Ascending aorta (tissue), 2 donors: ENCODE measurements around the gene PRRC2C. TPM values are rescaled to one million over a fixed set of nuclear protein-coding genes. Genes with fewer than 3 reads are reported as not detected.
"Not testable (repeated sequence)": the region's sequence is repeated elsewhere in the genome, so short reads cannot be mapped to it uniquely, and the experiment has no call there.

ENCODE experiments used
- DNase-seq, 2 donors: peaks; one replicate each; pipeline ENCODE4 v3.0.0-alpha.2; 2019; ENCODE audit warnings: low spot score in 2 of 2
- H3K27ac ChIP-seq, 2 donors: fragments of 200-600 bp; sonication (generic); one replicate each; pipeline ENCODE4 v1.5.1; 2016 to 2017; ENCODE audit warnings: mild to moderate bottlenecking in 1 of 2
- H3K27me3 ChIP-seq: fragments of 200-600 bp; sonication (generic); one replicate; pipeline ENCODE4 v1.5.1; 2017
- H3K36me3 ChIP-seq, 2 donors: fragments of 200-600 bp; sonication (generic); one replicate each; pipeline ENCODE4 v1.5.1; 2016
- H3K4me1 ChIP-seq, 2 donors: fragments of 200-600 bp; sonication (generic); one replicate each; pipeline ENCODE4 v1.5.1; 2016 to 2017; ENCODE audit warnings: mild to moderate bottlenecking in 1 of 2
- H3K4me3 ChIP-seq, 2 donors: fragments of 200-600 bp; sonication (generic); one replicate each; pipeline ENCODE4 v1.5.1; 2016 to 2017; ENCODE audit warnings: mild to moderate bottlenecking in 1 of 2
- H3K9me3 ChIP-seq, 2 donors: fragments of 200-600 bp; sonication (generic); one replicate each; pipeline ENCODE4 v1.5.1; 2016
- CTCF ChIP-seq, 3 experiments: fragments of 200-600 bp in 2 of 3; fragments of 450-650 bp in 1 of 3; sonication (generic) in 2 of 3; IDR thresholded peaks; one replicate each; pipeline ENCODE4 v1.5.1; 2016 to 2019; ENCODE audit warnings: antibody characterized with exemption in 3 of 3, mild to moderate bottlenecking in 1 of 3, moderate library complexity in 1 of 3
- intact Hi-C: fragments of 100-400 bp; cut with DNase I; formaldehyde crosslinking; loops from one replicate; pipeline ENCODE4 v1.15.1; 2023
- total RNA-seq: library from RNA; depleted of rRNA; stranded (reverse); fragments of >200 nt; gene quantifications from one replicate; pipeline ENCODE4 v1.1.0, GENCODE V29; 2016

PRRC2C gene
- total RNA-seq, 1 donor from 2014 or later = 46.3 TPM

GRCh38 chr1:171532520-171532919 lies 47.2 kb downstream of the PRRC2C start:
- no peak for TF ChIP-seq CTCF (IDR thresholded peaks at IDR 0.05)
- peaks cover 67 to 98% of the 10 kb centered on the region in 2 donors for H3K36me3 ChIP-seq
- no peaks in the 10 kb centered on the region for H3K9me3 ChIP-seq
- no peak for DNase-seq
- H3K4me1 ChIP-seq = no peaks in the 10 kb centered on the region
- intact Hi-C loops = no loop called here
- H3K4me3 ChIP-seq = no peak overlapping the region
- no peaks in the 10 kb centered on the region for H3K27me3 ChIP-seq
- H3K27ac ChIP-seq = no peak overlapping the region

GRCh38 chr1:171545523-171545922 lies 60.2 kb downstream of the PRRC2C start:
- Histone ChIP-seq H3K9me3 (no peaks in the 10 kb centered on the region), H3K4me1 (no peaks in the 10 kb centered on the region), H3K36me3 (peaks cover 66 to 88% of the 10 kb centered on the region in 2 donors), H3K27ac (no peak overlapping the region), H3K27me3 (no peaks in the 10 kb centered on the region), H3K4me3 (no peak overlapping the region)
- intact Hi-C loops = no loop called here
- DNase-seq = no peak
- TF ChIP-seq CTCF (IDR thresholded peaks at IDR 0.05) = no peak

GRCh38 chr1:171550050-171550449 lies 64.7 kb downstream of the PRRC2C start:
- DNase-seq = no peak
- TF ChIP-seq CTCF (IDR thresholded peaks at IDR 0.05) = no peak
- intact Hi-C loops = no loop called here
- Histone ChIP-seq H3K4me3 (no peak overlapping the region), H3K4me1 (no peaks in the 10 kb centered on the region), H3K27me3 (no peaks in the 10 kb centered on the region), H3K36me3 (peaks cover 38 to 71% of the 10 kb centered on the region in 2 donors), H3K9me3 (no peaks in the 10 kb centered on the region), H3K27ac (no peak overlapping the region)

GRCh38 chr1:171550598-171551100 lies 65.3 kb downstream of the PRRC2C start:
- not testable (repeated sequence) for H3K27me3 ChIP-seq, H3K4me3 ChIP-seq
- H3K36me3 ChIP-seq = peaks cover 44 to 74% of the 10 kb centered on the region in 2 donors

GRCh38 chr1:171553960-171554359 lies 68.6 kb downstream of the PRRC2C start:
- H3K4me1 ChIP-seq, intact Hi-C loops, DNase-seq, H3K4me3 ChIP-seq, H3K9me3 ChIP-seq, H3K27ac ChIP-seq, H3K27me3 ChIP-seq: not testable (repeated sequence)
- peaks cover 66 to 78% of the 10 kb centered on the region in 2 donors for H3K36me3 ChIP-seq

More at GRCh38 chr1:171550598-171551100, 65.3 kb downstream of the PRRC2C start:
- intact Hi-C loops, DNase-seq, H3K4me1 ChIP-seq, H3K9me3 ChIP-seq, H3K27ac ChIP-seq: not testable (repeated sequence)

GRCh38 chr1:171563675-171564074 lies 78.3 kb downstream of the PRRC2C start:
- no peak for TF ChIP-seq CTCF (IDR thresholded peaks at IDR 0.05)
- Histone ChIP-seq H3K4me1 (no peaks in the 10 kb centered on the region), H3K36me3 (peaks cover 59 to 86% of the 10 kb centered on the region in 2 donors), H3K27me3 (no peaks in the 10 kb centered on the region), H3K4me3 (no peak overlapping the region), H3K9me3 (no peaks in the 10 kb centered on the region), H3K27ac (no peak overlapping the region)
- DNase-seq = no peak
- intact Hi-C loops = no loop called here

- DNase-seq = no peak
- intact Hi-C loops = no loop called here
- Histone ChIP-seq H3K4me1 (no peaks in the 10 kb centered on the region), H3K4me3 (no peak overlapping the region), H3K27ac (no peak overlapping the region), H3K27me3 (no peaks in the 10 kb centered on the region), H3K36me3 (peaks cover 47 to 79% of the 10 kb centered on the region in 2 donors), H3K9me3 (no peaks in the 10 kb centered on the region)
- no peak for TF ChIP-seq CTCF (IDR thresholded peaks at IDR 0.05)
These were observed 81.1 kb downstream of the PRRC2C start for GRCh38 chr1:171566467-171566866.
